GM18858 (cell line): ENCODE results near the gene ZNF423.

Experiments
- ATAC-seq: cut with Tn5 transposase; IDR thresholded peaks from one replicate; pipeline ENCODE4 v1.9.1; 2021; ENCODE audit not compliant: unreplicated experiment

ZNF423 gene

GRCh38 chr16:49733313-49734009, 122.5 kb downstream of the ZNF423 start:
- ATAC-seq, result no peak

GRCh38 chr16:49731911-49732310, 124.0 kb downstream of the ZNF423 start:
- ATAC-seq, result no peak

- ATAC-seq, result no peak
These were observed 125.1 kb downstream of the ZNF423 start for GRCh38 chr16:49730772-49731171.

- no peak for ATAC-seq
These were observed 128.3 kb downstream of the ZNF423 start for GRCh38 chr16:49727611-49728010.

GRCh38 chr16:49726155-49726554, 129.8 kb downstream of the ZNF423 start:
- ATAC-seq, result no peak

GRCh38 chr16:49725651-49726050, 130.3 kb downstream of the ZNF423 start:
- ATAC-seq, result no peak

GRCh38 chr16:49724774-49725173, 131.1 kb downstream of the ZNF423 start:
- ATAC-seq, result no peak

GRCh38 chr16:49723310-49723709, 132.6 kb downstream of the ZNF423 start:
- ATAC-seq, result no peak

GRCh38 chr16:49720225-49720624, 135.7 kb downstream of the ZNF423 start:
- no peak for ATAC-seq

- ATAC-seq, result no peak
These were observed 138.2 kb downstream of the ZNF423 start for GRCh38 chr16:49717689-49718088.

GRCh38 chr16:49716339-49716934, 139.5 kb downstream of the ZNF423 start:
- ATAC-seq, result no peak

- ATAC-seq, result no peak
These were observed 142.1 kb downstream of the ZNF423 start for GRCh38 chr16:49713770-49714169.

GRCh38 chr16:49712542-49712941, 143.4 kb downstream of the ZNF423 start:
- ATAC-seq, result no peak

GRCh38 chr16:49712106-49712505, 143.8 kb downstream of the ZNF423 start:
- ATAC-seq, result no peak

- no peak for ATAC-seq
These were observed 146.9 kb downstream of the ZNF423 start for GRCh38 chr16:49709057-49709456.

- no peak for ATAC-seq
These were observed 147.4 kb downstream of the ZNF423 start for GRCh38 chr16:49708491-49708890.

GRCh38 chr16:49706620-49707355, 149.1 kb downstream of the ZNF423 start:
- no peak for ATAC-seq

- ATAC-seq, result no peak
These were observed 151.2 kb downstream of the ZNF423 start for GRCh38 chr16:49704586-49705155.

- ATAC-seq, result no peak
These were observed 152.4 kb downstream of the ZNF423 start for GRCh38 chr16:49703483-49703882.

GRCh38 chr16:49701789-49702494, 154.0 kb downstream of the ZNF423 start:
- no peak for ATAC-seq

- ATAC-seq, result no peak
These were observed 154.7 kb downstream of the ZNF423 start for GRCh38 chr16:49701065-49701685.
